HCT116 (cell line): ENCODE results near the gene DENND4B. TPM values are rescaled to one million over a fixed set of nuclear protein-coding genes. Genes with fewer than 3 reads are reported as not detected.
"Not testable (repeated sequence)": the region's sequence is repeated elsewhere in the genome, so short reads cannot be mapped to it uniquely, and the experiment has no call there.

Source experiments
- ATAC-seq: fragments of 200-7000 bp; cut with Tn5 transposase; 2 replicates; pipeline ENCODE4 v1.9.1; 2020; ENCODE audit warnings: mild to moderate bottlenecking, moderate library complexity
- BruUV-seq: library from RNA; stranded (reverse); fragments of 400-500 nt; replicated peaks from 2 replicates; lab custom pipeline; 2021; lab: Mats Ljungman, UMichigan
- CTCF ChIA-PET: fragments of 300-600 bp; sonication (Branson Sonifier 250); formaldehyde crosslinking; loops from one replicate; lab custom pipeline; 2021; ENCODE audit warnings: antibody characterized with exemption; lab: Charles Lee
- POLR2A ChIA-PET: fragments of 300-600, 350-600 bp; sonication (Branson Sonifier 250); formaldehyde crosslinking; loops from one replicate; lab custom pipeline; 2021; ENCODE audit warnings: antibody characterized with exemption; lab: Charles Lee
- RAD21 ChIA-PET, 2 experiments: fragments of 300-600 bp; sonication (Branson Sonifier 250); formaldehyde crosslinking; loops; one replicate each; lab custom pipeline; 2023; ENCODE audit warnings: low total read pairs in 2 of 2; ENCODE audit not compliant: uncharacterized antibody in 2 of 2, unreplicated experiment in 2 of 2, low non-redundant PET in 1 of 2; lab: Charles Lee
- DNase-seq: peaks from one replicate; pipeline ENCODE4 v3.0.0-alpha.2; 2010; ENCODE audit warnings: low read depth, low spot score
- H2AFZ ChIP-seq: fragments of 200-600 bp; shearing (Covaris generic), sonication (generic); 2 replicates; pipeline ENCODE4 v1.6.1; 2017; ENCODE audit warnings: low read depth, mixed run types, mixed read lengths, antibody characterized with exemption, low read length; ENCODE audit not compliant: poor library complexity, severe bottlenecking
- H3K27ac ChIP-seq: 2 replicates; pipeline ENCODE4 v1.5.1; 2012; ENCODE audit warnings: low read depth, low read length
- H3K27me3 ChIP-seq: fragments of 200-600 bp; sonication (generic); 2 replicates; pipeline ENCODE4 v1.6.1; 2016; ENCODE audit warnings: mixed run types, low read length, mixed read lengths; ENCODE audit not compliant: insufficient read depth
- H3K36me3 ChIP-seq, 2 experiments: fragments of 200-500 bp in 1 of 2; fragments of 200-600 bp in 1 of 2; sonication (Bioruptor generic) in 1 of 2; sonication (generic) in 1 of 2; 2 replicates each; pipeline versions ENCODE4 v1.5.1 to v1.6.1; 2014 to 2016; ENCODE audit warnings: low read length in 2 of 2, inconsistent platforms in 1 of 2, mixed read lengths in 1 of 2, mixed run types in 1 of 2; ENCODE audit not compliant: insufficient read depth in 2 of 2, control insufficient read depth in 1 of 2
- H3K4me1 ChIP-seq, 2 experiments: fragments of 200-600 bp in 1 of 2; sonication (generic) in 1 of 2; 2 replicates each; pipeline versions ENCODE4 v1.5.1 to v1.6.1; 2012 to 2017; ENCODE audit warnings: low read length in 2 of 2, inconsistent platforms in 1 of 2, mild to moderate bottlenecking in 1 of 2, mixed read lengths in 1 of 2, mixed run types in 1 of 2, moderate library complexity in 1 of 2; ENCODE audit not compliant: insufficient read depth in 2 of 2, control insufficient read depth in 1 of 2
- H3K4me2 ChIP-seq: fragments of 200-600 bp; sonication (generic); 2 replicates; pipeline ENCODE4 v1.6.1; 2017; ENCODE audit warnings: mixed run types, low read length, mixed read lengths
- H3K4me3 ChIP-seq, 2 experiments: fragments of 200-600 bp in 1 of 2; sonication (generic) in 1 of 2; replicated peaks in 1 of 2; 2 replicates each; pipeline ENCODE4 v1.5.1; 2011 to 2016; ENCODE audit warnings: low read length in 2 of 2, control low read depth in 1 of 2, low read depth in 1 of 2, mild to moderate bottlenecking in 1 of 2, mixed read lengths in 1 of 2, mixed run types in 1 of 2
- H3K79me2 ChIP-seq: fragments of 200-600 bp; sonication (generic); 2 replicates; pipeline ENCODE4 v1.6.1; 2017; ENCODE audit warnings: mild to moderate bottlenecking, mixed run types, low read length, moderate library complexity, mixed read lengths; ENCODE audit not compliant: insufficient read depth
- H3K9ac ChIP-seq: fragments of 200-600 bp; sonication (generic); 2 replicates; pipeline ENCODE4 v1.6.1; 2016; ENCODE audit warnings: low read length, mixed read lengths
- H3K9me2 ChIP-seq: fragments of 200-600 bp; sonication (generic), shearing (Covaris generic); 2 replicates; pipeline ENCODE4 v1.6.1; 2017; ENCODE audit warnings: mixed run types, mild to moderate bottlenecking, moderate library complexity; ENCODE audit not compliant: insufficient read depth
- H3K9me3 ChIP-seq, 2 experiments: fragments of 200-500 bp in 1 of 2; fragments of 200-600 bp in 1 of 2; sonication (Bioruptor generic) in 1 of 2; sonication (generic) in 1 of 2; 2 replicates each; pipeline ENCODE4 v1.6.1; 2014 to 2017; ENCODE audit warnings: low read length in 2 of 2, mixed read lengths in 2 of 2, inconsistent platforms in 1 of 2, low read depth in 1 of 2, mild to moderate bottlenecking in 1 of 2, mixed run types in 1 of 2, moderate library complexity in 1 of 2; ENCODE audit not compliant: control insufficient read depth in 1 of 2, insufficient read depth in 1 of 2
- H4K20me1 ChIP-seq: fragments of 200-600 bp; sonication (generic), shearing (Covaris generic); 2 replicates; pipeline ENCODE4 v1.6.1; 2017; ENCODE audit warnings: mixed run types, mild to moderate bottlenecking, moderate library complexity; ENCODE audit not compliant: insufficient read depth
- EZH2 ChIP-seq: fragments of 200-600 bp; sonication (generic); IDR thresholded peaks from 2 replicates; pipeline ENCODE4 v1.6.1; 2017; ENCODE audit warnings: antibody characterized with exemption, mixed run types
- JUND ChIP-seq: IDR thresholded peaks from 2 replicates; pipeline ENCODE4 v1.6.1; 2012
- intact Hi-C: fragments of 100-400 bp; cut with micrococcal nuclease; formaldehyde crosslinking; loops from 2 replicates; pipeline ENCODE4 v1.10.0; 2022
- total RNA-seq: library from RNA; stranded (reverse); gene quantifications from one replicate; pipeline ENCODE4 v1.2.1, GENCODE V29; 2021; ENCODE audit not compliant: unreplicated experiment

The DENND4B gene
- total RNA-seq, 1 experiment from 2014 or later = 70.8 TPM

DNA sequence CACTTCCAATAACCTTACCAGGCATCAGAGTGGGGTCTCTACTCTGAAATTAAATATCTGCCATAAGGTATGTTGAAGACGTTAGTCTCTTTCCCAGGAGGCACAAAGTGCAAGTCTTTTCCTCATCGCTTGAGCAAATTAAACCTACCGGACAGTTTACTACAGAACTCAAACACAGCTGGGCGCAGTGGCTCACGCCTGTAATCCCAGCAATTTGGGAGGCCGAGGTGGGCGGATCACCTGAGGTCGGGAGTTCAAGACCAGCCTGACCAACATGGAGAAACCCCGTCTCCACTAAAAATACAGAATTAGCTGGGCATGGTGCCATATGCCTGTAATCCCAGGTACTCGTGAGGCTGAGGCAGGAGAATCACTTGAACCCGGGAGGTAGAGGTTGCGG lies 32.6 kb upstream of the DENND4B start:
- intact Hi-C loops, H4K20me1 ChIP-seq, RAD21 ChIA-PET, H3K9me2 ChIP-seq, H3K9me3 ChIP-seq, H3K27me3 ChIP-seq, ATAC-seq, H3K4me2 ChIP-seq, DNase-seq, H3K9ac ChIP-seq, BruUV-seq, H3K4me3 ChIP-seq, H2AFZ ChIP-seq, H3K27ac ChIP-seq: not testable (repeated sequence)
- POLR2A ChIA-PET = interaction anchor here (2.3 to 3.8 kb wide), 3 partner anchors 8 to 12 kb away, joined by 19 to 38 read pairs (median 20); partner anchors contain the start of genes CREB3L4, RAB13 and RPS27
- CTCF ChIA-PET = interaction anchor here (2.3 kb wide), 1 partner anchor 8 kb away, joined by 15 read pairs; the partner anchor contains the start of gene RAB13
- Histone ChIP-seq H3K79me2 (peaks cover 20% of the 10 kb centered on the region), H3K4me1 (peaks cover 0 to 14% of the 10 kb centered on the region in 2 experiments; a peak in 2 of 4 replicates), H3K36me3 (peaks cover 11 to 23% of the 10 kb centered on the region in 2 experiments; a peak in 3 of 4 replicates)

DNA sequence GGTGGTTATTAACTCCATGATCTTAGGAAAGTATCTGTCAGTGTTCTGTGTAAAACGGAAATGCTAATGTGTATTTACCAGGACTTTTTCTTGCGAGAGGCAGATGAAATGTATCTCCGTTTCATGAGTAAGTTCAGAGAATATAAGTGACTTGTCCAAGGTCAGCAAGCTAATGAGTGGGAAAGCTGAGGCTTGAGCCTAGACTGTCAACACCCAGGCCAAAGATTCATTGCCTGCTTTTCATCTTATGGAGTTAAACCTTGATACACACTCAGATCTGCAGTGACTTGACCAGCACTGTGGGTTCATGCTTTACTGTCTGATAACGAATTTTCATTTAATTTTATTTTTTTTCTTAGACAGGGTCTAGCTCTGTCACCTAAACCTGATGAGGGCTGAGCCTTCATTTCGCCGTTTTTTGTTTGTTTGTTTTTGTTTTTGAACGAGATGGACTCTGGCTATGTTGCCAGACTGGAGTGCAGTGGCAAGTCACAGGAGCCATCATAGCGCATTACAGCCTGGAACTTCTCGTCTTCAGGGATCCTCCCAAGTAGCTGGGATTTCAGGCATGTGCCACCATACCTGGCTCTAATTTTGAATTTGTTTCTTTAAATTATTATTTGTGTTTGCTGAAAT lies 31.9 kb upstream of the DENND4B start:
- Histone ChIP-seq H3K4me3 (peak overlapping the region; percentile 81 to 100), H3K4me2 (peak overlapping the region; percentile 99), H3K9ac (peak overlapping the region; percentile 97), H3K27ac (no peak overlapping the region), H3K36me3 (peaks cover 11 to 29% of the 10 kb centered on the region in 2 experiments; a peak in 3 of 4 replicates), H2AFZ (peak overlapping the region; percentile 99), H3K79me2 (peaks cover 20% of the 10 kb centered on the region), H3K27me3 (no peaks in the 10 kb centered on the region), H4K20me1 (no peaks in the 10 kb centered on the region), H3K4me1 (peaks cover 0 to 14% of the 10 kb centered on the region in 2 experiments; a peak in 2 of 4 replicates), H3K9me2 (no peaks in the 10 kb centered on the region), H3K9me3 (no peaks in the 10 kb centered on the region)
- ChIA-PET CTCF (interaction anchor here (0.7 to 2.3 kb wide), 5 partner anchors 8 to 357 kb away, joined by 3 to 15 read pairs (median 5); partner anchors contain the start of genes CREB3L4, DENND4B and RAB13), RAD21 (no interaction called here), POLR2A (interaction anchor here (1.1 to 3.8 kb wide), 4 partner anchors 9 to 445 kb away, joined by 3 to 38 read pairs (median 20); partner anchors contain the start of genes CREB3L4, RAB13 and RPS27)
- BruUV-seq = no TSS peak
- intact Hi-C loops = no loop called here
- no peak for ATAC-seq
- TF ChIP-seq JUND (peak; percentile 11; the same call in 1 of the 2 replicates), EZH2 (no peak)
- DNase-seq = no peak
